Gastrocnemius medialis (tissue), 4 donors: ENCODE data around the gene NGRN.

Experiments used
- CTCF ChIP-seq, 5 experiments: fragments of 450-650 bp in 3 of 5; fragments of 200-600 bp in 2 of 5; sonication (generic) in 2 of 5; IDR thresholded peaks in 4 of 5; conservative IDR thresholded peaks in 1 of 5; 1 replicate in 4 of 5; 2 replicates in 1 of 5; pipeline ENCODE4 v1.5.1; 2016 to 2019; ENCODE audit warnings: antibody characterized with exemption in 5 of 5, mild to moderate bottlenecking in 3 of 5, moderate library complexity in 3 of 5
- POLR2A ChIP-seq, 2 donors: fragments of 450-650 bp; IDR thresholded peaks; one replicate each; pipeline ENCODE4 v1.6.1; 2017; ENCODE audit warnings: antibody characterized with exemption in 2 of 2, mild to moderate bottlenecking in 2 of 2, moderate library complexity in 2 of 2

GRCh38 chr15:90259524-90259923 lies 5.9 kb upstream of the NGRN start:
- TF ChIP-seq CTCF (IDR thresholded peaks at IDR 0.05 in 4 of 5, conservative IDR thresholded peaks at IDR 0.05 in 1 of 5) (no peak), POLR2A (IDR thresholded peaks at IDR 0.05) (no peak)
